Measurements from ENCODE around the gene SLC26A3.
A peak's percentile ranks its signal among the peaks of the same experiment; 100 is the strongest.

Gene SLC26A3

DNA sequence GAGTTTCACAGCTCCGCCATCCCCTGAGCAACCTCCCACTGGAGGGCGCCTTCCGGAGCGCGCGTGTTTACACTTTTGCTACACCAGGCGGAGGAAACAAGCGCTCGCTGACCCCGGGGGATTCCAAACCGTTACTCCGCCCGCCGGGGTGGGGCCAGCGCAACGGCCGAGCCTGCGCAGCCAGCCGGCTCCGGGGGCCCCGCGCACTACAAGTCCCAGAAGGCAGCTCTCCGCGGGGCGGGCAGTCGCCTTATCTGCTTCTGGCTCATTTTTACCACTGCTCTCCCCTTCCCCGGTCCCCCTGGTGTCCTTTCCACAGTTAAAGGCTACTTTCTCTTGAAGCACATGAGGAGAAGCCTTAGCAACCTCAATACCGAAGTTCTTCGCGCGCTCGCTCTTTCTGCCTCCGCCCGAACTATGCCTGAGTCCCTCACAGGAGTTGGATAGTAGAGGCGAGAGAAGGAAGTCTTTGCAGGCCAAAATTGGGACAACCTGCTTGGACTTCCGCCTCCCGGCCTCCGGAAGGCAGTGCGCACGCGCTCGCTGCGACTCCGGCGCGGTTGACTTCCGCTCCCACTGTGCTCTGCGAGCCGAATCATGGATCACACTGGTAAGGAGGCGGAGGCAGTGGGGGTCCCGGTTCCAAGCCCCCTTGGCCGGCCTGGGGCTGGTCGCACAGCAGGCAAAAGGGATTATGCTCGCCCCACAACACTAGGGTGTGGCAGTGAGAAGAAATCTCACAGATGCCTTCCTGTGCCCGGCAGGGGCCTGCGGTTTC is 59.3 kb downstream of the SLC26A3 start, which contains the start of gene CBLL1:
CBLL1 (plus strand) TSS at position 576 of the 778 bp plus-strand sequence; CDS start at position 598, 22 bp downstream.
- no peaks in the 10 kb centered on the region for H3K27me3 Mint-ChIP-seq
- peaks cover 47% of the 10 kb centered on the region for H3K4me1 Mint-ChIP-seq
- H3K4me3 Mint-ChIP-seq: peak within 1 kb of the TSS; percentile 97
- H3K27ac Mint-ChIP-seq: peak within 1 kb of the TSS; percentile 99
- H3K9me3 Mint-ChIP-seq: no peaks in the 10 kb centered on the region
- H3K36me3 Mint-ChIP-seq: peaks cover 2% of the 10 kb centered on the region

DNA sequence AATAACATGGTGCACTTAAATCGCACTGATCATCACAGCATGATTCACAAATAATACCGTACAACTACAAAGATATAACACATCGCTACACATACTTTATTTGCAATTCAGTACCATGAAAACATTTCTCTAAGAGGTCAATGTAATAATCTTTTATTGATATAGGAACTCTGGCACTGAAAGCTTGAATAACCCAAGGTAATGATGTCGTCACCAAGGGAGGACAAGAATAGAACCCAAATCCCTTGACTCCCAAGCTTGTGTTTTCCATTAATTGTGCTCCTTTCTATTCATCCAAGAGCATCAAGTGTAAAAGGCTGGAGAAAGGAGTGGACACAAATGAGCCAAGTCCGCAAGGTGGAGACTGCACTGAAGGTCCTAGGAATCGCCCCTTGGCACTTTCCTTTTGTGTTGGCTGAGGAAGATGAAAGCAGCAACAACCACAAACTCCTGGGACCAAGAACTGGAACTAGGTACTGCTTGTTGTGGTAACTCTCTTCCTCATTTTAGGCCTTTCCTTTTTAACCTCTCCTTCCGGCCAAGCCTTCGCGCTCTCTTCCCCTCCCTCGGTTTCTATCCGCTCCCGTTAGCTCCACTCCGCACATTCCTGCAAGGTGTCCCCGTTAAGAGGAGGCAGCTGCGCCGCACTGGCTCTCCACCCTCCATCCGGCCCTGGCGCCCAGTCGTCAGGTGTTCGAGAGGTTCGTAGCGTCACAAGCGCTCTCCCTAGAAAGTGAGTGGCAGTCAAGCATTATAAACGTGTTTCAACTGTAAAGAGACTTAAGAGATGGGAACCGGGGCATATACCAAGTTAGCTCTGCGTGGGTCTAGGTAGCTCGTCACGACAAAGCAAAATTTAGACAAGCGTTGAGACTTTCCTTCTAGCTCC is 60.1 kb downstream of the SLC26A3 start:
- Mint-ChIP-seq H3K27me3 (no peaks in the 10 kb centered on the region), H3K27ac (peak overlapping the region; percentile 99), H3K9me3 (no peaks in the 10 kb centered on the region), H3K4me3 (peak overlapping the region; percentile 97), H3K36me3 (peaks cover 2% of the 10 kb centered on the region), H3K4me1 (peaks cover 43% of the 10 kb centered on the region)

DNA sequence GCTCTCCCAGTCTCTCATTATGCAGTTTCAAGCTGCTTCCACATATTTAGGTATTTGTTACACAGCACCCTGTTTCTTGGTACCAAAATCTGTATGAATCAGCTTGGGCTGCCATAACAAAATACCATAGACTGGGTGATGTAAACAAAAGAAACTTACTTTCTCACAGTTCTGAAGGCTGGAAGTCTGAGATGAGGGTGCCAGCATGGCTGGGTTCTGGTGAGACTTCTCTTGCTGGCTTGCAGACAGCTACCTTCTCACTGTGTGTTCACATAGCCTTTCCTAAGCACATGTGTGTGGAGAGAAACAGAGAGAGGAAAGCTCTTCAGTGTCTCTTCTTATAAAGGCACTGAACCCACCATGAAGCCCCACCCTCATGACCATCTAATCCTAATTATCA is 74.7 kb downstream of the SLC26A3 start:
- no peak overlapping the region for H3K27ac Mint-ChIP-seq
- H3K36me3 Mint-ChIP-seq: no peaks in the 10 kb centered on the region
- H3K27me3 Mint-ChIP-seq: peaks cover 8% of the 10 kb centered on the region
- no peaks in the 10 kb centered on the region for H3K9me3 Mint-ChIP-seq
- H3K4me1 Mint-ChIP-seq: no peaks in the 10 kb centered on the region
- no peak overlapping the region for H3K4me3 Mint-ChIP-seq

DNA sequence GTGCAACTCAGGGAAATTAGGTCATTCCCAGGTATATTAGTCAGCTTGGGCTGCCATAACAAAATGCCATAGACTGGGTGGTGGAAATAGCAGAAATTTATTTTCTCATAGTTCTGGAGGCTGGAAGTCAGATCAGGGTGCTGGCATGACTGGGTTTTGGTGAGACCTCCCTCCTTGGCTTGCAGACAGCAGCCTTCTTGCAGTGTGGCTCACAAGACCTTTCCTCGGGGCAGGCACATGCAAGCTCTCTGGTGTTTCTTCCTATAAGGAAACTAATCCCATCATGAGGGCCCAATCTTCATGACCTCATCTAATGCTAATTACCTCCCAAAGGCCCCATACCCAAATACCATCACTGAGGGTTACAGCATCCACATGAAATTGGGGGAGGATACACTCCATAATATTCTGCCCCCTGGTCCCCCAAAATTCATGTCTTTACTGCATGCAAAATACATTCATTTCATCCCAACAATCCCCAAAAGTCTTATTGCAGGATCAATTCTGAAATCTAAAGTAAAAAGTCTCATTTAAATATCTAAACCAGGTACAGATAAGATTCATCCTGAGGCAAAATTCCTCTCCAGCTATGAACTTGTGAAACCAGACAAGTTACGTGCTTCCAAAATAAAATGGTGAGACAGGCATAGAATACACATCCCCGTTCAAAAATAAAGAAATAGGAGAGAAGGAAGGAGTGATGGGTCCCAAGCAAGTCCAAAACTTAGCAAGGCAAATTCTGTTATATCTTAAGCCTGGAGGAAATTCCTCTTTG is 76.5 kb downstream of the SLC26A3 start:
- H3K9me3 Mint-ChIP-seq: no peaks in the 10 kb centered on the region
- H3K4me3 Mint-ChIP-seq: no peak overlapping the region
- peaks cover 8% of the 10 kb centered on the region for H3K27me3 Mint-ChIP-seq
- no peaks in the 10 kb centered on the region for H3K36me3 Mint-ChIP-seq
- no peaks in the 10 kb centered on the region for H3K4me1 Mint-ChIP-seq
- H3K27ac Mint-ChIP-seq: no peak overlapping the region

DNA sequence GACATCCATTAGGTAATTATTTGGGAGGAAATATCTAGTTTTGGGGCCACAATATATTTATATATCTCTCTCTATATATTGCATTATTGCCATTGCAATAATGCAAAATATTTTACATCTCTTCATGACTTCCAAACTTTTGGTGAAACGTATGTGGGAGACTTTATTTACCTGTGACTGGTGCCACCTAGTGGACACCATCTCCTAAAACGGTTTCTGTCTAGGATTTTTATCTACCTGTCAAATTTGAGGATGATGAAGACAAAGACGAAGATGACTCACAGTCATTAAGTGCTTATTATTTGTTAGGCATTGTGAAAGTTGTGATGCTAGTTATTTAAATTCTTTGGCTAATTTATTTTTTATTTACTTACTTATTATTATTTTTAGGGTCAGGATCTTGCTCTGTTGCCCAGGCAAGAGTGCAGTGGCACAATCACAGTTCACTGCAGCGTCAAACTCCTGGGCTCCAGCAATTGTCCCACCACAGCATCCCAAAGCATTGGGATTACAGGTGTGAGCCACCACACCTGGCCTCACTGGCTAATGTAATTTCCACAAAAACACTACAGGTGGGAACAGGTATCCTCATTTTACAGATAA is 77.8 kb downstream of the SLC26A3 start:
- Mint-ChIP-seq H3K4me1 (no peaks in the 10 kb centered on the region), H3K27me3 (peaks cover 8% of the 10 kb centered on the region), H3K4me3 (no peak overlapping the region), H3K36me3 (no peaks in the 10 kb centered on the region), H3K27ac (no peak overlapping the region), H3K9me3 (no peaks in the 10 kb centered on the region)

DNA sequence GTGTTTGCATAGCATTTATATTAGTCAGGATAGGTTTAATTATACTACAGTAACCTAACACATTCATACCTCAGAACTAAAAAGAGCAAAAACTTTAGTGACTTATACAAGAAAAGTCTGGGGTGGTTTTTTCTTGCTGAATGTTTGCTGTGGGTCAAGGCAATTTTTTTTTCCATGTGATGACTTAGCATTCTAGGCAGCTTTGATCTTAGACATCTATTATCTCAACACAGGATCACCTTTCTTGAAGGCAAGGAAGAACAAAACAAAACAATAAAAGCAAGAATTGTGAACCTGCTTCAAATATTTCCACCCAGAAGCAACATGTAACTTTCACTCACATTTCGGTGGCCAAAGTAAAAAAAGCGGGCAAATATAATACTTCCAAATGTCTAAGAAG is 79.8 kb downstream of the SLC26A3 start:
- Mint-ChIP-seq H3K27ac (no peak overlapping the region), H3K4me1 (no peaks in the 10 kb centered on the region), H3K27me3 (peaks cover 8% of the 10 kb centered on the region), H3K36me3 (no peaks in the 10 kb centered on the region), H3K9me3 (no peaks in the 10 kb centered on the region), H3K4me3 (no peak overlapping the region)

DNA sequence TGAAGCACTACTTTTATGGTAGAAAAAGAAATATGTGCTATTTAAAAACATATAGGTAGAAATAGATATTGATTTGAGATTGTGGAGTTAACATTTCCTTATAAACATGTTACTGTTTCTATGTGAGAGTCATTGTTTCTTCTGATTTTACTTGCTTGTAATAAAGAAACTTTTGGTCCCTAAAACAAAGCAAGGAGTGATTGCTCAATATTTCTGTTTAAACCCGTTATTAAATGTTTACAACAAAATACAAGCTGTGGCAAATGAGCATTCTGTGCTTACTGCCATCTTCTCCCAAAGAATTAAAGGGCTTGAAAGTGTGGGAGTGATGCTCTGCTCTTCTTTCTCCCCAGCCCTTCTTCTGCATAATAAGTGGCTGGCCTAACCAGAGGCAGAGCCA is 81.7 kb downstream of the SLC26A3 start:
- H3K36me3 Mint-ChIP-seq: no peaks in the 10 kb centered on the region
- H3K27me3 Mint-ChIP-seq: no peaks in the 10 kb centered on the region
- H3K9me3 Mint-ChIP-seq: no peaks in the 10 kb centered on the region
- no peak overlapping the region for H3K4me3 Mint-ChIP-seq
- no peaks in the 10 kb centered on the region for H3K4me1 Mint-ChIP-seq
- no peak overlapping the region for H3K27ac Mint-ChIP-seq

DNA sequence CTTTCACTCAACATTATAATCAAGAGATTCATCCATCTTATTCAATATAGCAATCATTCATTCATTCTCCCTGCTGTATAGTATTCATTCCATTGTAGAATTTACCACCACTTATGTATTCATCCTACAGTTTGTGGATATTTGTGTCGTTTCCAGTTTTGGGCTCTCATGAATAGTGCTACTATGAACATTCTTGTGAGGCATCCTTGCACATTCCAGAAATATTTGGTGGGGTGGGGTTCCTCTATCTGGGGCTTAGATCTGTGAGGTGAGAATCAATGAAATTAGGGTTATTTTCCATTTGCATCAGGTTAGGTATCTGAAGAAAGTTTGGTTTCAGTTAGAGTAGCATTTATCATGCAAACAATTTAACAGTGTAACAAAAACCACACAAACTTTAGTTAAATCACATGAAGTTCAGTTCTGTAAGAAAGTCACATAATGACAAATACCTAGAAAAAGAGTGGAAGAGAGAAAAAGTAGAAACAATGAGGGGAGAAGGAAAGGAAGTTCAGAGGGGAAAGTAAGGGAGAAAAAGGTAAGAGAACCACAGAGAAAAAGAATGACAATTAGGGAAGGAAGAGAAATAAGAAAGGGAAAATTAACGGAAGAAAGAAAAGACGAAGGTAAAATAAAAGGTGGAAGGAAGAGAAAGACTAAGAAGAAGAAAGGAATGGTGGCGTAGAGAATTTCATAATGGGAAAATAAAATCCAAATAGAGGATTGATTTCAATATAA is 84.4 kb downstream of the SLC26A3 start:
- H3K4me3 Mint-ChIP-seq: no peak overlapping the region
- H3K9me3 Mint-ChIP-seq: no peaks in the 10 kb centered on the region
- H3K36me3 Mint-ChIP-seq: no peaks in the 10 kb centered on the region
- H3K4me1 Mint-ChIP-seq: no peaks in the 10 kb centered on the region
- H3K27ac Mint-ChIP-seq: no peak overlapping the region
- no peaks in the 10 kb centered on the region for H3K27me3 Mint-ChIP-seq

DNA sequence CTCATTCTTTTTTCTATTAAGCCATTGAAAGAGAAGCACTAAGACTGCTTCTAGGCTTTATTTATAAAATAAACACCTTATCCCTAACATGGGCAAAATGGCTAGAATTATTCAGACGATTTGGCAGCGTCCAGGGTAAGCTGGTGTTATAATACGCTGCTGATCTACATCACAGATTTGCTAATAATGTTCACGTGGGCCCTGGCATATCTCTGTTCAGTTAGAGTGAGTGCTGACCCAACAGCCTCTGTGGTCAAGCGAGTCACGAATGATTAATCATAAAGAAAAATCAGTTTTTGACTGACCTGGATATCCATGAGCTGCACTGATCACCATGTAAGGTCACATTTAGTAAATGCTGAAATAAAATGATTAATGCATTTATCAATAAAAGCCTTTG is 87.5 kb downstream of the SLC26A3 start:
- Mint-ChIP-seq H3K4me3 (no peak overlapping the region), H3K4me1 (no peaks in the 10 kb centered on the region), H3K27ac (no peak overlapping the region), H3K27me3 (no peaks in the 10 kb centered on the region), H3K9me3 (no peaks in the 10 kb centered on the region), H3K36me3 (no peaks in the 10 kb centered on the region)

Measured in activated naive CD4-positive, alpha-beta T cell treated with anti-CD3 and anti-CD28 coated beads, Interleukin-2, amount 50 U/mL, for 24 hours (primary cell).